Posterior vena cava (tissue), 2 donors: ENCODE results near the gene OBP2B. TPM values are rescaled to one million over a fixed set of nuclear protein-coding genes. Genes with fewer than 3 reads are reported as not detected.

Experiments used
- DNase-seq: peaks from one replicate; pipeline ENCODE4 v3.0.0-alpha.2; 2020; ENCODE audit warnings: low spot score
- intact Hi-C, 2 donors: fragments of 100-400 bp; cut with DNase I; formaldehyde crosslinking; loops; one replicate each; pipeline versions ENCODE4 v1.14.1 to v1.14.2; 2022 to 2023
- total RNA-seq, 2 donors: library from RNA; stranded (reverse); fragmentation: NEBNext Ultra II Directional; extraction: Animal tissue kit (Norgen Biotek cat#: 25700); gene quantifications; one replicate each; pipeline ENCODE4 v1.2.1, GENCODE V29; 2021
- donor health status: DM: yes; HTN: yes; CAD: no.
- donor health status: DM: yes; HTN: yes; CAD: no.

Gene OBP2B
- total RNA-seq, 2 donors from 2014 or later, result not detected

- intact Hi-C loops, result no loop called here
Observed at GRCh38 chr9:133160742-133161546, 48.1 kb downstream of the OBP2B start.

GRCh38 chr9:133158695-133159094 lies 50.4 kb downstream of the OBP2B start:
- peak; percentile 24 for DNase-seq
- intact Hi-C loops, result loop anchor here in 1 of 2 donors (5.0 kb wide), 1 partner anchor 1636 kb away; no protein-coding TSS in a partner anchor

More at GRCh38 chr9:133160742-133161546, 48.1 kb downstream of the OBP2B start:
- DNase-seq, result peak; percentile 87

Other genes starting within 250 kb of the OBP2B start
- not detected for gene GFI1B, start 230.6 kb downstream of the OBP2B start, total RNA-seq
- gene GTF3C5, start 178.3 kb downstream of the OBP2B start, total RNA-seq, result 10 to 100 TPM; 25.9 to 27.9 TPM
- 1 to 10 TPM in 1 of 2 donors, under 1 TPM in 1; 0.51 to 2.8 TPM for gene CEL, start 147.3 kb downstream of the OBP2B start, total RNA-seq
- gene RALGDS, start 88.0 kb downstream of the OBP2B start, total RNA-seq, result 10 to 100 TPM; 27.6 to 28.3 TPM
- gene GBGT1, start 45.3 kb downstream of the OBP2B start, total RNA-seq, result 10 to 100 TPM; 14.2 to 19.9 TPM
- 1 to 10 TPM; 1.5 to 2.1 TPM for gene ABO, start 66.0 kb upstream of the OBP2B start, total RNA-seq
- 10 to 100 TPM; 11.5 to 12.0 TPM for gene SURF6, start 126.9 kb upstream of the OBP2B start, total RNA-seq
- gene MED22, start 138.9 kb upstream of the OBP2B start, total RNA-seq, result 10 to 100 TPM; 28.6 to 28.9 TPM
- 1,000 to 10,000 TPM; 1,252 to 1,287 TPM for gene RPL7A, start 139.0 kb upstream of the OBP2B start, total RNA-seq
- 10 to 100 TPM; 27.7 to 30.2 TPM for gene SURF1, start 147.2 kb upstream of the OBP2B start, total RNA-seq
- 10 to 100 TPM; 11.8 to 12.0 TPM for gene SURF2, start 147.3 kb upstream of the OBP2B start, total RNA-seq
- 100 to 1,000 TPM; 130 TPM for gene SURF4, start 166.8 kb upstream of the OBP2B start, total RNA-seq
- gene STKLD1, start 167.1 kb upstream of the OBP2B start, total RNA-seq, result 1 to 10 TPM in 1 of 2 donors, under 1 TPM in 1; 0.57 to 1.2 TPM
- 10 to 100 TPM; 10.4 to 11.1 TPM for gene REXO4, start 208.8 kb upstream of the OBP2B start, total RNA-seq
- gene ADAMTS13, start 213.1 kb upstream of the OBP2B start, total RNA-seq, result 1 to 10 TPM in 1 of 2 donors, under 1 TPM in 1; 0.48 to 1.8 TPM